ENCODE results near the gene ZSCAN30. TPM values are rescaled to one million over a fixed set of nuclear protein-coding genes. Genes with fewer than 3 reads are reported as not detected.
A peak's percentile ranks its signal among the peaks of the same experiment; 100 is the strongest.

ZSCAN30 gene
- total and polyA plus RNA-seq, 10 of the 15 experiments (the other 5 are each of a cell fraction or from before 2014, with no cell fraction given) = 2.7 to 15.7 (median 11.2) TPM

DNA sequence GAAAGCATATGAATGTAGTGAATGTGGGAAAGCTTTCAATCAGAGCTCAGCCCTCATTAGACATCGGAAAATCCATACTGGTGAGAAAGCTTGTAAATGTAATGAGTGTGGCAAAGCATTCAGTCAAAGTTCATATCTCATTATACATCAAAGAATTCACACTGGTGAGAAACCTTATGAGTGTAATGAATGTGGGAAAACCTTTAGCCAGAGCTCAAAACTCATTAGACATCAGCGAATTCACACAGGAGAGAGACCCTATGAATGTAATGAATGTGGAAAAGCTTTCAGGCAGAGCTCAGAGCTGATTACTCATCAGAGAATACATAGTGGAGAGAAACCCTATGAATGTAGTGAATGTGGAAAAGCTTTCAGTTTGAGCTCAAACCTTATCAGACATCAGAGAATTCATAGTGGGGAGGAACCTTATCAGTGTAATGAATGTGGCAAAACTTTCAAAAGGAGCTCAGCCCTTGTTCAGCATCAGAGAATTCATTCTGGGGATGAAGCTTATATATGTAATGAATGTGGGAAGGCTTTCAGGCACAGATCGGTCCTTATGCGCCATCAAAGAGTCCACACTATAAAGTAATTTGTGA is 44.2 kb downstream of the ZSCAN30 start:
- H2AFZ ChIP-seq (ENCODE audit: control insufficient read depth, low read depth, low read length) = no peak overlapping the region
- H3K36me3 ChIP-seq (ENCODE audit: control insufficient read depth in 2 of 2, insufficient read depth in 2 of 2, low read length in 1 of 2) = peaks cover 2 to 24% of the 10 kb centered on the region in 2 experiments
- CTCF ChIA-PET = interaction anchor here (1.1 to 1.7 kb wide), 2 partner anchors 43 to 151 kb away, joined by 3 to 5 read pairs; no protein-coding TSS in a partner anchor
- no TSS peak for BruUV-seq (replicated peaks)
- TF ChIP-seq ZNF274 (IDR thresholded peaks at IDR 0.05; ENCODE audit: insufficient read depth, insufficient read length) = peak; percentile 18
- TF ChIP-seq SIN3A (IDR thresholded peaks at IDR 0.05; ENCODE audit: low read depth, low read length) = no peak
- TF ChIP-seq, protein P1, sequence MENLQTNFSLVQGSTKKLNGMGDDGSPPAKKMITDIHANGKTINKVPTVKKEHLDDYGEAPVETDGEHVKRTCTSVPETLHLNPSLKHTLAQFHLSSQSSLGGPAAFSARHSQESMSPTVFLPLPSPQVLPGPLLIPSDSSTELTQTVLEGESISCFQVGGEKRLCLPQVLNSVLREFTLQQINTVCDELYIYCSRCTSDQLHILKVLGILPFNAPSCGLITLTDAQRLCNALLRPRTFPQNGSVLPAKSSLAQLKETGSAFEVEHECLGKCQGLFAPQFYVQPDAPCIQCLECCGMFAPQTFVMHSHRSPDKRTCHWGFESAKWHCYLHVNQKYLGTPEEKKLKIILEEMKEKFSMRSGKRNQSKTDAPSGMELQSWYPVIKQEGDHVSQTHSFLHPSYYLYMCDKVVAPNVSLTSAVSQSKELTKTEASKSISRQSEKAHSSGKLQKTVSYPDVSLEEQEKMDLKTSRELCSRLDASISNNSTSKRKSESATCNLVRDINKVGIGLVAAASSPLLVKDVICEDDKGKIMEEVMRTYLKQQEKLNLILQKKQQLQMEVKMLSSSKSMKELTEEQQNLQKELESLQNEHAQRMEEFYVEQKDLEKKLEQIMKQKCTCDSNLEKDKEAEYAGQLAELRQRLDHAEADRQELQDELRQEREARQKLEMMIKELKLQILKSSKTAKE (IDR thresholded peaks at IDR 0.05; ENCODE audit: low read depth, poor library complexity, severe bottlenecking) = no peak
- TF ChIP-seq TBL1XR1 (IDR thresholded peaks at IDR 0.05; ENCODE audit: low read depth, low read length) = no peak
- no peak for TF ChIP-seq MXI1 (IDR thresholded peaks at IDR 0.05; ENCODE audit: low read depth, low read length)
- FAIRE-seq (no peak), ATAC-seq (no peak), DNase-seq (ENCODE audit: low read depth, low spot score) (no peak)
- H3K27ac ChIP-seq (ENCODE audit: control insufficient read depth, insufficient read depth) = no peak overlapping the region
- in situ Hi-C loops (cut with MboI) = no loop called here
- peaks cover 9% of the 10 kb centered on the region for H3K79me2 ChIP-seq (ENCODE audit: control insufficient read depth, insufficient read depth, low read length)
- POLR2A ChIA-PET = no interaction called here
- 97% methylated on average over 4 of the region's 4 CpGs for WGBS (ENCODE audit: insufficient coverage, insufficient replicate concordance, low lambda C conversion rate, missing lambda C conversion rate)
- no peak overlapping the region for H3K9ac ChIP-seq (ENCODE audit: control insufficient read depth, insufficient read depth, low read length)
- H4K20me1 ChIP-seq (ENCODE audit: control insufficient read depth, insufficient read depth) = no peaks in the 10 kb centered on the region
- SMC1A ChIA-PET (ENCODE audit: uncharacterized antibody, unreplicated experiment) = interaction anchor here (1.1 to 2.3 kb wide), 4 partner anchors 44 to 219 kb away, joined by 3 to 10 read pairs (median 4); partner anchors contain the start of gene ZSCAN30
- RAD21 ChIA-PET (ENCODE audit: unreplicated experiment) = interaction anchor here (1.4 kb wide), 1 partner anchor 14 kb away, joined by 3 read pairs; no protein-coding TSS in a partner anchor
- no peaks in the 10 kb centered on the region for H3K27me3 ChIP-seq (replicated peaks in 1 of 2; ENCODE audit: control insufficient read depth in 2 of 2, insufficient read depth in 2 of 2, low read length in 1 of 2)
- no peaks in the 10 kb centered on the region for H3K4me1 ChIP-seq (ENCODE audit: control insufficient read depth, insufficient read depth, low read length)
- intact Hi-C loops (cut with micrococcal nuclease; ENCODE audit: unreplicated experiment) = loop anchor here (10.0 kb wide), 1 partner anchor 329 kb away; no protein-coding TSS in a partner anchor
- no peak overlapping the region for H3K4me2 ChIP-seq (ENCODE audit: control insufficient read depth, insufficient read depth)
- no peak overlapping the region for H3K4me3 ChIP-seq
- H3K9me3 ChIP-seq (replicated peaks; ENCODE audit: control insufficient read depth, insufficient read depth, low read length) = peaks cover 48% of the 10 kb centered on the region

Measured in GM12878 (cell line).